SK-N-SH treated with all-trans-retinoic acid at 6 μM for 48 hours (cell line): ENCODE measurements around the gene PGGT1B.

Experiments
- ARNTL ChIP-seq: fragments of 450-650 bp; formaldehyde crosslinking; IDR thresholded peaks from 2 replicates; pipeline ENCODE4 v1.5.0; 2020; ENCODE audit warnings: low read depth, mild to moderate bottlenecking, moderate library complexity, borderline replicate concordance
- CREB5 ChIP-seq: fragments of 250-450 bp; sonication (Bioruptor Pico); IDR thresholded peaks from 2 replicates; pipeline ENCODE4 v1.5.1; 2020; ENCODE audit warnings: low read depth, mild to moderate bottlenecking, moderate library complexity
- ISL1 ChIP-seq: fragments of 250-450 bp; sonication (Bioruptor Pico); IDR thresholded peaks from 2 replicates; pipeline ENCODE4 v2.1.2; 2022; ENCODE audit warnings: mild to moderate bottlenecking, moderate library complexity
- PATZ1 ChIP-seq: fragments of 250-450 bp; sonication (Bioruptor Pico); IDR thresholded peaks from 2 replicates; pipeline ENCODE4 v1.8.0; 2020; ENCODE audit warnings: mild to moderate bottlenecking, moderate library complexity, borderline replicate concordance
- RARB ChIP-seq: fragments of 250-450 bp; sonication (Bioruptor Pico); IDR thresholded peaks from 2 replicates; pipeline ENCODE4 v1.8.0; 2021; ENCODE audit warnings: mild to moderate bottlenecking, moderate library complexity
- SNAI2 ChIP-seq: fragments of 250-450 bp; sonication (Bioruptor Pico); IDR thresholded peaks from 2 replicates; pipeline ENCODE4 v1.5.0; 2020; ENCODE audit warnings: mild to moderate bottlenecking, moderate library complexity
- TOX ChIP-seq: fragments of 250-450 bp; sonication (Bioruptor Pico); IDR thresholded peaks from 2 replicates; pipeline ENCODE4 v1.8.0; 2021; ENCODE audit warnings: mild to moderate bottlenecking, moderate library complexity, borderline replicate concordance
- TSHZ2 ChIP-seq: fragments of 250-450 bp; sonication (Bioruptor Pico); IDR thresholded peaks from 2 replicates; pipeline ENCODE4 v1.5.0; 2020; ENCODE audit warnings: mild to moderate bottlenecking, moderate library complexity
- ZC3H10 ChIP-seq: fragments of 250-450 bp; sonication (Bioruptor Pico); IDR thresholded peaks from 2 replicates; pipeline ENCODE4 v1.5.1; 2021; ENCODE audit warnings: mild to moderate bottlenecking, moderate library complexity
- ZFP3 ChIP-seq: fragments of 250-450 bp; sonication (Bioruptor Pico); IDR thresholded peaks from 2 replicates; pipeline ENCODE4 v1.5.0; 2020; ENCODE audit warnings: mild to moderate bottlenecking, moderate library complexity
- ZFP30 ChIP-seq: fragments of 450-650 bp; formaldehyde crosslinking; IDR thresholded peaks from 2 replicates; pipeline ENCODE4 v1.5.0; 2022; ENCODE audit warnings: mild to moderate bottlenecking, moderate library complexity
- ZNF8 ChIP-seq: fragments of 450-650 bp; formaldehyde crosslinking; IDR thresholded peaks from 2 replicates; pipeline ENCODE4 v1.5.0; 2020; ENCODE audit warnings: mild to moderate bottlenecking, moderate library complexity

GRCh38 chr5:115284021-115284420, 21.3 kb upstream of the PGGT1B start:
- TF ChIP-seq ZFP3 (CRISPR knock-in tag) = no peak
- no peak for TF ChIP-seq ISL1
- no peak for TF ChIP-seq PATZ1 (CRISPR knock-in tag)
- no peak for TF ChIP-seq ZFP30 (CRISPR knock-in tag)
- TF ChIP-seq ARNTL (CRISPR knock-in tag) = no peak
- no peak for TF ChIP-seq TSHZ2 (CRISPR knock-in tag)
- TF ChIP-seq CREB5 (CRISPR knock-in tag) = no peak
- no peak for TF ChIP-seq TOX (CRISPR knock-in tag)
- TF ChIP-seq ZNF8 (CRISPR knock-in tag) = no peak
- TF ChIP-seq ZC3H10 (CRISPR knock-in tag) = no peak
- TF ChIP-seq SNAI2 = no peak
- no peak for TF ChIP-seq RARB
